Measurements from ENCODE around the gene SOD1.

The SOD1 gene

DNA sequence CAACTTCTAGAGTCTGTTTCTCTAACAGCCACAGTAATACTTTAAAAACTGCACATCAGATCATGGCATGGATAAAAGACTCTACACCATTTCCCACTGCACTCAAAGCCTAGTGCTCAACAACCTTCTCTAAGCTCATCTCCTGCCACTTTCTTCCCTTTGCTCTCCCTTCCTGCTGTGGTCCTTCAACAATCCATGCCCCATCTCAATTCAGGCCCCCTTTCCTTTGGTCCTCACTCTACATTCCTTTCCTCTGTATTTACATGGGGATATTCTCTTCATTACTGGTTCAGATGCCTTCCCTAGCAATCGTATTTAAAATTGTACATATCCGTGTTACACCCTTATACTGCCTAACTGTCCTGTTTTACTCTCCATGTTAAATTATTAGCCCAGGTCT is 19.0 kb downstream of the SOD1 start:
- DNase-seq (ENCODE audit: low read depth in 2 of 2, low spot score in 1 of 2), result no peak

DNA sequence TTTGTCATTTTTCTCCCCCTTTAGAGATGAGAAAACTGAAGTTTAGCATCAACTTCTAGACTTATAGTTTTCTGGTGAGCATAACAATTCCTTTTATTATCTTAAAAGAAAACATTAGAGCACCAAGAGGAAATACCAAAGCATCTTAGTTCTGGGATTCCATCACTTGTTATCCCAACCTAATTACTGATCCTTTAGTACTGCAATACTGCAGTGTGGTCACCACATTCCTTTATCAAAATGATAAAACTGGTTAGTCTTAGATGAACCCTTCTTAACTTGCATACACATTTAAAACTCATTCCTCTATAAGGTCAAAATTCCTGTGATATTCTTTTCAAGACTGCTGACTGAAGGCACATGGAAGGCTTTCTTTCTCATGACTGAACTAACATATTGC is 23.1 kb downstream of the SOD1 start:
- no peak for DNase-seq (ENCODE audit: low read depth in 2 of 2, low spot score in 1 of 2)

- DNase-seq (ENCODE audit: low read depth in 2 of 2, low spot score in 1 of 2), result no peak
Observed at GRCh38 chr21:31683029-31683428, 23.5 kb downstream of the SOD1 start.

GRCh38 chr21:31684918-31685317 is 25.4 kb downstream of the SOD1 start:
- no peak for DNase-seq (ENCODE audit: low read depth in 2 of 2, low spot score in 1 of 2)

DNA sequence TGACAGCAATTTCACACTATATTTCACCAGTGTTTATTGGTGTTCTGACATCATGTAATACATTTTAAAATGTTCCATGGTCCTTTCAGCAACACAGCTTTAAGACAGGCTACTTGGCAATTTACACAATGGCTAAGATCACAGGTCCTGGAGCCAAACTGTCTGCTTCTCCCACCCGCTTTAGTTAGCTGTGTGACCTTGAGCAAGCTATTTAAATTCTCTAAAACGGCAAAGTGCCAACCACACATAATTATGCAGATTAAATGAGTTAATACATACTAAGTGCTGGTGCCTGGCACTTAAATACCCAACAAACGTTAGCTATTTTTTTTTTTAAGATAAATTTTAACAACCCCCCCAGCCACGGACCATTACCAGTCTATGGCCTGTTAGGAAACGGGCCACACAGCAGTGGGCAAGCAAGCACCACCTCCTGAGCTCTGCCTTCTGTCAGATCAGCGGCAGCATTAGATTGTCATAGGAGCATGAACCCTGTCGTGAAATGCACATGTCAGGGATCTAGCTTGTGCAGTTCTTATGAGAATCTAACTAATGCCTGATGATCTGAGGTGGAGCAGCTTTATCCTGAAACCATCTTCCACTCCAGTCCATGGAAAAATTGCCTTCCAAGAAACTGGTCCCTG is 26.9 kb downstream of the SOD1 start:
- no peak for DNase-seq (ENCODE audit: low read depth in 2 of 2, low spot score in 1 of 2)

DNA sequence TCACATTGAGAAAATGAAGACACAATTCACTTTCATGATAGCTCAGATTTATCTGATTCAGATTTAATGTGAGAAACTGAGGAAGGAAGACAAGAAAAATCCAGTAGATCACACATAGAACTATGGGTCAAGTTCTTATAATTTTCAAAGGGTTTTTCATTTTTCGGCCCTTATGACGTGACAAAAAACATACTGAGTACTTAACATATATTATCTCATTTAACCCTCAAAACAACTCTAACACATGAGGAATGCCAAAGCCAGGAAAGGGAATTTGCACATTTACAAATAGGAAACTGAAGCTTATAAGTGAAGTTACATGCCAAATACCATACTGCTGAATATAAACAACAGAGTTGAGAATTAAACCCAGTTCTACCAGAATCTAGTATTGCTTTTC is 27.6 kb downstream of the SOD1 start:
- DNase-seq (ENCODE audit: low read depth in 2 of 2, low spot score in 1 of 2), result no peak

GRCh38 chr21:31688603-31689368 is 29.3 kb downstream of the SOD1 start:
- DNase-seq (ENCODE audit: low read depth in 2 of 2, low spot score in 1 of 2), result no peak

- no peak for DNase-seq (ENCODE audit: low read depth in 2 of 2, low spot score in 1 of 2)
Observed at GRCh38 chr21:31693222-31693621, 33.7 kb downstream of the SOD1 start.

DNA sequence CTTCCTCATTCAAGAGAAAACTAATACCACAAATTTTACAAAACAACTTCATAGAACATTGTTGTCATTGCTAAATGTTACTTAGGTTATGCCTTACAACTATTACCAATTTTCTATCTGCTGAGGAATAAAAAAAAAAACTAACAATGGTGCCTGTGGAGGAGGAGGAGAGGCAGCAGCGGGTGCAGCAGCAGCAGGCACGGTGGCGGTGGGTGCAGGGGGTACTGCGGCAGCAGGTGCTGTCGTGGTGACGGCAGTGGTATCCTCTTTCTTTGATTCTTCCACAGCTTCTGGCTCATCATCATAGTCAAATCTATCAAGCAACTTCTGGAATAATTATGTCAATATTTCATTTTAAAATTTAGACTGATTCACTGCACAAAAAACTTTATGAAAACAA is 36.9 kb downstream of the SOD1 start:
- DNase-seq (ENCODE audit: low read depth in 2 of 2, low spot score in 1 of 2), result no peak

GRCh38 chr21:31698461-31698860 is 39.0 kb downstream of the SOD1 start:
- no peak for DNase-seq (ENCODE audit: low read depth in 2 of 2, low spot score in 1 of 2)

DNA sequence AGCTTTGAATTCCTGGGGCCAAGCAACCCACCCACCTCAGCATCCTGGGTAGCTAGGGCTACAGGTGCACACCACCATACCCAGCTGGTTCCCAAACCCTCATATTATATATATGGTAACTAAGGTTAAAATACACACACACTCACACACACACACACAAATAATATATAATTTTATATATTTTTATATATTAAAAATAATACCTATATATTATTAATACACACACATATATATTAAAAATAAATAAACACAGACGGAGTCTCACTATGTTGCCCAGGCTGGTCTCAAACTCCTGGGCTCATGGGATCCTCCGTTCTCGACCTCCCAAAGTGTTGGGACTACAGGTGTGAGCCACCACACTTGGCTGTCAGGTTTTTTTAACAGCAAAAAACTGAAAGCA is 40.5 kb downstream of the SOD1 start:
- no peak for DNase-seq (ENCODE audit: low read depth in 2 of 2, low spot score in 1 of 2)

- DNase-seq (ENCODE audit: low read depth in 2 of 2, low spot score in 1 of 2), result no peak
Observed at GRCh38 chr21:31706562-31706961, 47.1 kb downstream of the SOD1 start.

- DNase-seq (ENCODE audit: low read depth in 2 of 2, low spot score in 1 of 2), result no peak
Observed at GRCh38 chr21:31707499-31707898, 48.0 kb downstream of the SOD1 start.

GRCh38 chr21:31708541-31708940 is 49.0 kb downstream of the SOD1 start:
- DNase-seq (ENCODE audit: low read depth in 2 of 2, low spot score in 1 of 2), result no peak

GRCh38 chr21:31710586-31710985 is 51.1 kb downstream of the SOD1 start:
- DNase-seq (ENCODE audit: low read depth in 2 of 2, low spot score in 1 of 2), result no peak

- DNase-seq (ENCODE audit: low read depth in 2 of 2, low spot score in 1 of 2), result no peak
Observed at GRCh38 chr21:31711326-31711725, 51.8 kb downstream of the SOD1 start.

GRCh38 chr21:31711745-31712285 is 52.3 kb downstream of the SOD1 start:
- DNase-seq (ENCODE audit: low read depth in 2 of 2, low spot score in 1 of 2), result no peak

DNA sequence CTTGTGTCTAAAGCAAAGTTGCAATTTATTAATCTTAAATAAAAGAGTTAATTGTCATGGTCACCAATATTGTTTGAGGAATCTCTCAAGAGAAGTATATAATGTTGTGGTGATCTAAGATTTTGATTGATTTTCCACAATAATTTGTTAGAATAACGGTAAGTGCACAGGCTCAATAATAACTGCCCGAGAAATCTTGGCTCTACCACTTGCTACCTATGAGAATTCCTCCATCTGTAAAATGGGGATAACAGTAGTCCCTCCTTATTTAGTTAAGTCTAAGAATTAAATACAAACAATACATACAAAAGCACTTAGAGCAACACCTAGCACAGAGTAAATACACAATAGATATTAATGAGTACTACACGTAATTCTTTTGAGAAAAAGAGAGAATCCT is 53.6 kb downstream of the SOD1 start:
- DNase-seq (ENCODE audit: low read depth in 2 of 2, low spot score in 1 of 2), result no peak

GRCh38 chr21:31713973-31714740 is 54.7 kb downstream of the SOD1 start:
- DNase-seq (ENCODE audit: low read depth in 2 of 2, low spot score in 1 of 2), result no peak

DNA sequence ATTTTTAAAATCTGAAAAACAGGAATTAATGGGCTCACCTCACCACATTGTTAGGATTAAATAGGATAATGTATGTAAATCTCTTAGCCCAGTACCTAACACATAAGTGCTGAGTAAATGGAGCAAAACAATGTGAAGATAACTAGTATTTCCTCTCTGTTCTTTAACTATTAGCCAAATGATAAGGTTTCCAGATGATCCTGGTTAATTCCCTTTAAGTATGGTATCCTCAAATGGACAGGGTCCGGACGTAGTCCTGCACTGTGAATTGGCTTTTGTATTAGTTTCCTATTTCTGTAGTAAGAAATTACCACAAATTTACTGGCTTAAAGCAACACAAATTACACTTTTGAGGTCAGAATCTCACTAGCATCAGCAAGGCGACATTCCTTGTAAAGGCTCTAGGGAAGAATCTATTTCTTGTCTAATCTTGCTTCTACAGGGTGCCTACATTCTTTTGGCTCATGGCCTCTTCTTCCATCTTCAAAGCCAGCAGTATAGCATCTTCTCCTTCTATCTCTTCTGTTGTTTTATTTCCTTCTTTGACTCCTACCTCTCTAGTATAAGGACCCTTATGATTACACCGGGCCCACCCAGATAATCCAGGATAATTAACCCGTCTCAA is 55.4 kb downstream of the SOD1 start:
- DNase-seq (ENCODE audit: low read depth in 2 of 2, low spot score in 1 of 2), result no peak

DNA sequence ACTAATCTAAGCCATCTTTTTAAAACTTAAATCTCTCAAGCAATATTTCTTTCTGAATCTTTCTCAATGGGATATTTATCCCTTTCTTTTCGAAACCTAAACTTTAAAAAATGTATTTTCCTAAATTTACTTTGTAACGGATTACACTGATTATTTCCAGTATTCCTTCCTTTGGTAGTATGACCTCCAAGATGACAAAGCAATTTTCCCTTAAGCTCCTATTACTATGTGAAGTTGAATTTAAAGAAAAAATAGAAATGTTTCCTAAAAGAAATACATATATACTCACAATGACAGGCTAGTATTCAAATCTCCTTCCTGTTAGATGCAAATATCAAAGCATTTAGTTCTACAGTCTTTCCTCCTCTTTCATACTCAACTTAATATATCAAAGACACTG is 56.6 kb downstream of the SOD1 start:
- DNase-seq (ENCODE audit: low read depth in 2 of 2, low spot score in 1 of 2), result no peak
